SK-N-MC (cell line): ENCODE data around the gene TNP1.

Experiments
- EZH2 ChIP-seq: fragments of 200-600 bp; sonication (generic); IDR thresholded peaks from one replicate; pipeline ENCODE4 v1.6.1; 2017; ENCODE audit warnings: antibody characterized with exemption
- POLR2AphosphoS5 ChIP-seq: IDR thresholded peaks from 2 replicates; pipeline ENCODE4 v1.6.1; 2012; ENCODE audit warnings: mild to moderate bottlenecking, low read depth, low read length, borderline replicate concordance

GRCh38 chr2:216900406-216900805 is 40.5 kb upstream of the TNP1 start:
- TF ChIP-seq EZH2 (no peak), POLR2AphosphoS5 (no peak)
